ENCODE results near the gene HRG. TPM values are rescaled to one million over a fixed set of nuclear protein-coding genes. Genes with fewer than 3 reads are reported as not detected.
"Not testable (repeated sequence)": the region's sequence is repeated elsewhere in the genome, so short reads cannot be mapped to it uniquely, and the experiment has no call there.

HRG gene
- total RNA-seq, 1 experiment from 2014 or later, result not detected

DNA sequence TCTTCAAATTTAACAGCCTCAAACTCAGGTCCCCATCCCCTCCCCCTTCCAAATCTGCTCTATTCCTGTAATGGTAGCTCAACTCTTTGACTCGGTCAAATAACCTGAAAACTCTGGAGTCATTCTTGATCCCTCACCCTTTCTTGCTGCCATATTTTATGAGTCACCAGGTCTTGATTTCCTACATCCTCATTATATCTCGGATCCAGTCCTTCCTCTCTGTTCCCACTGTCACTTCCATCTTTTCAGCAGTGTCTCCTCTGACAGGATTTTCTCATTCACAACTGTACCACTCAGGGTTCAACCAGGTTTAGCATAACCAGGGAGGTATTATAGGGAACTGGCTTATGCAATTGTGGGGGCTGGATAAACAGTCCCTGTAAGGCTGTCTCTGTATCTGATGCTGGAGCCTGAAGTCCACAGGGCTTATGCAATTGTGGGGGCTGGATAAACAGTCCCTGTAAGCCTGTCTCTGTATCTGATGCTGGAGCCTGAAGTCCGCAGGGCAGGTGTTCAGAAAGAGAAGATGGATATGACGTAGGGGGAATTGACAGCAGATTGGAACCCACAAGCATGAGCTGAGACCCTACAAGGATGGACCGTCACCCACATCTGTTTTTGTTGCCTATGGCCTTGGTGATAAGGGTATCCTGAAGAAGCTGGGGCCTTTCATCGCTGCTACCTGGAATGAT lies 34.7 kb upstream of the HRG start:
- no peaks in the 10 kb centered on the region for H3K36me3 ChIP-seq
- peaks cover 20% of the 10 kb centered on the region for H3K27me3 ChIP-seq
- DNase-seq, result no peak
- no peak overlapping the region for H3K4me3 ChIP-seq
- no peaks in the 10 kb centered on the region for H3K9me3 ChIP-seq

DNA sequence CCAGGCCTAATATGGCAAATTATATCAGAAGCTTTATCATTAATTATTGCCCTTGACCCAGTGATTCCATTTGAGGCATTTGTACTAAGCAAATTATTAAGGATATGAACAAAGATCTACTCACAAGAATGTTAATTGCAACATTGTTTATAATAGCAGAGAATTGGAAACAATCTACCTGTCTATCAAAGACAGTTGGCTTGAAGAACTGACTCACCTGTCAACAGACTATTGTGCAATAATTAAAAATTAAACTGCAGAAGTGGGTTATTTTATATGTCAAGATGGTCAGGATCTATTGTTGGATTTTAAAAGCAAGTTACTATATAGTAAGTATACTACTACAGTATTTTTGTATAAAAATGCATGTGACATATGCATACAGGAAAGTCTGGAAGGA lies 32.3 kb upstream of the HRG start:
- Histone ChIP-seq H3K4me3 (no peak overlapping the region), H3K27me3 (peaks cover 12% of the 10 kb centered on the region), H3K36me3 (no peaks in the 10 kb centered on the region), H3K9me3 (no peaks in the 10 kb centered on the region)
- no peak for DNase-seq

DNA sequence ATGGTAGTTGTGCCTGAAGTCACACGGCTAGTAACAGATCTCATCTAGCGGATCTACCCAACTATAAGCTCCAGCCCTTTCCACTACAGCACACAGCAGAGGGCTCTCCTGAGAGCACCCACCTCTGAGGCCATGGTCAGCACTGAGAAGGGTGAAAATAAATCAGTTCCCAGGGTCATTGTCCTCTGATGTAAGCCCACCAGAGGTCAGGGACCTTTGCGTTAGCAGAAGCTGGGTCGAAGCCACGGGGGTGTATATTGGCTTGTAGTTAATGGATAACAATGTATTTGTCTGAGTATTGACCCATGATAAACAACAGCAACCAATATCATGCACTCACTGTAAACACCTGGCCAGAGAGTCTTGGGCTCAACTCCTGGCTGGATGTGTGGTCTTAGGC lies 31.6 kb upstream of the HRG start:
- not testable (repeated sequence) for H3K36me3 ChIP-seq, H3K9me3 ChIP-seq, DNase-seq, H3K4me3 ChIP-seq
- H3K27me3 ChIP-seq, result peaks cover 13% of the 10 kb centered on the region

DNA sequence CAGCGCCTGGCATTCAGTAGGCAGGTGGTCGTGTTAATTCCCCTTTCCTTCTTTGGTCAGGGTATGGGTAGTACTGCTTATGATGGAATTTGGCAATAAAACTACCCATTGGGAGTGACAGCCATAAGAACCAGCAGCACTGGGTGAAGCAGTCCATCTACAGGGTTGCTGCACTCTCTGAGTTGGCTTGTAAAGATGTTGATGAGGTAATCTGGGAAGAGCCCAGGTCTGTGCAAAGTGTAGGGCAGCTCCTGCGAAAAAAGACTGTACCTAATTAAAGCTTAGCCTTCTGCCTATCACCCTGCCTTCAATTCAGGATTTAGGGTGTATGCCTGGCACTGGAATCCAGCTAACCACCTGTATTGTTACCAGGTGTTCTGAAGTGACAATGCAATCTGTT lies 30.3 kb upstream of the HRG start:
- H3K27me3 ChIP-seq, result peaks cover 13% of the 10 kb centered on the region
- no peak overlapping the region for H3K4me3 ChIP-seq
- H3K9me3 ChIP-seq, result peaks cover under 1% of the 10 kb centered on the region
- H3K36me3 ChIP-seq, result no peaks in the 10 kb centered on the region
- no peak for DNase-seq

DNA sequence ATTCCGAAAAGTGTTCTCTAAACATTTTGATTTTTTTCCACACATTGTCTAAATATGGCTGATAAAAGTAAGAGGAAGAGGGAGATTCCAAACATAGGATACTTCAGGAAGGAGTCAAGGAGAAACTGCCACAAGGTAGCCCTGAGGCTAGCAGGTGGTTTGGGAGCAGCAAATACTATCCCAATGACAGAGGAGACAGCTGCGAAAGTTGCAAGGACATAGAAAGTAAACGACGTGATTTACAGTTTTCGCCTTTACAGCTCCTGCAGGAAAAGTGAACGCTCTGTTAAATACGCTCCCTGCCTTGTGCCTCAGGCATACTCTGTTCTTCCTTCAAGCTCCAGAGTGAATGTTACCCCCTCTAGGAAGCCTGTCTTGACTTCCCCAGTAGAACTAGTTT lies 29.3 kb upstream of the HRG start:
- Histone ChIP-seq H3K9me3 (peaks cover 6% of the 10 kb centered on the region), H3K4me3 (no peak overlapping the region), H3K27me3 (peaks cover 9% of the 10 kb centered on the region; the same call in 1 of the 2 replicates), H3K36me3 (no peaks in the 10 kb centered on the region)
- no peak for DNase-seq

DNA sequence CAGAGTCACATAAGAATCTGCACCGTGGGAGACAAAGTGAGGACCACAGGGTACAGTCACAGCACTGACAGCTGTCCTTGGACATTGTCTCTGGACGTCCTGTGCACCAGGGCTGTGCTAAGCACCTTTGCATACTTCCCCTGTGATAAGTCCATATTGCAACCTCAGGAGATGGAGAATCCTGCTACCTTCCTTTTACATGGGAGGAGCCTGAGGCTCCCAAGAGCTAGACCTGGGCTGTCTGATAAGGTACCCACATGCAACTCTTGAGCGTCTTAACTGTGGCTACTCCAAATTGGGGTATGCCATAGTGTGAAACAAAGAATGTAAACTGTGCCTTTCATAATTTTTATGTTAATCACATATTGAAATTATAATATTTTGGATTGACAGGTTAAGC lies 28.1 kb upstream of the HRG start:
- Histone ChIP-seq H3K9me3 (peaks cover 11% of the 10 kb centered on the region), H3K27me3 (peaks cover 18% of the 10 kb centered on the region; the same call in 1 of the 2 replicates), H3K4me3 (no peak overlapping the region), H3K36me3 (no peaks in the 10 kb centered on the region)
- no peak for DNase-seq

DNA sequence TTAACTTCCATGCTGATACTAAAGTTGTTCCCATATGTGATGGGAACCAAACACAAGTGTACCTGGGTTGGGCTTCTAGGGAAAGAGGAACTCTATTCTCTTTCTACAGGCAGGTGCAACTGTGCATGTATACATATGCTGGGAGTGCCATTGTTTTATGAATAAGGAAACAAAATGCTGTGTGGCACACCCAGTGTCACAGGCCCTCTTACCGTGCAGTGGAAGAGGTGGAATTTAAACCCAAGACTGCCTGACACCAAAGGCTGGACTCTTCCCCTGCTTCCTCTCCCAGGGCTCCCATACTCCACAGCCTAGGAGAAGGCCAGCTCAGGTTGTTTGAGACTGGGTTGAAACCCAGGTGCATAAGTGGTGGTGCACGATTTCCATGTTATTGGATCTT lies 27.6 kb upstream of the HRG start:
- no peaks in the 10 kb centered on the region for H3K36me3 ChIP-seq
- peaks cover 11% of the 10 kb centered on the region for H3K9me3 ChIP-seq
- H3K27me3 ChIP-seq, result peaks cover 18% of the 10 kb centered on the region; the same call in 1 of the 2 replicates
- H3K4me3 ChIP-seq, result no peak overlapping the region
- no peak for DNase-seq

DNA sequence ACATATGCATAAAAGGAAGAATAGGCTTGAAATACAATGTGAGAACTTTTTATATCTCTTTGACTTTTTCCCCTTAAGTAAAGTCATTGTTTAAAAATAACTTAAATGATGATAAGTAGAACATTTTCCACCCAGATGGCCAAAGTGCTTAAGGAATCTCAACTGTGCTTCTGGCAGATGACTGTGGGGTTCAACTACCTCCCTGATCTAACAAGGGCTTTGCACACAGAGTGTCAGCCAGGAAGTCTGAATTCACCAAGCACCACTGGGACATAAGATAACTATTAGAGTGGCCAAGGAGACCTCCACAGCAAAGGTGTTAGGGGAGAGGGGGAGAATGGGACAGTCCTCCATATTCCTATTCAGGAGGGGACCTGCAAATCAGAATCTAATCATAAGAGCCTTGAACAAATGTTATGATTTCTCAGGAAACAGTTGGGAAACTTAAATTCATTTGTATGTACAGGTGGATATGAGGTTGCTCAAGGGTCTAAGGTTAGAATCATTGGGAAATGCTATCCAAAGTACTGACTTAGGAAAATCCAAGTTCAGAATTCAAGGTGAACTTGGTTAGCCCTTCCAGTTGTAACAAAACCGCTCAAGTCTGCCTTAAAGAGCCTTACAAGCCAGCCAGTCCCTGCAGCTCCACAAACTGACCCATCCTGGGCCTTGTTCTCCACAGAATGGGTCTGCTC lies 25.9 kb upstream of the HRG start, which contains the start of gene FETUB:
TSS of gene FETUB (plus strand) at position 622 of the 695 bp plus-strand sequence. CDS start at position 684, 62 bp downstream.
- H3K36me3 ChIP-seq, result no peaks in the 10 kb centered on the region
- DNase-seq, result no peak
- H3K27me3 ChIP-seq, result peaks cover 16% of the 10 kb centered on the region
- H3K4me3 ChIP-seq, result no peak within 1 kb of the TSS
- H3K9me3 ChIP-seq, result peaks cover 11% of the 10 kb centered on the region

DNA sequence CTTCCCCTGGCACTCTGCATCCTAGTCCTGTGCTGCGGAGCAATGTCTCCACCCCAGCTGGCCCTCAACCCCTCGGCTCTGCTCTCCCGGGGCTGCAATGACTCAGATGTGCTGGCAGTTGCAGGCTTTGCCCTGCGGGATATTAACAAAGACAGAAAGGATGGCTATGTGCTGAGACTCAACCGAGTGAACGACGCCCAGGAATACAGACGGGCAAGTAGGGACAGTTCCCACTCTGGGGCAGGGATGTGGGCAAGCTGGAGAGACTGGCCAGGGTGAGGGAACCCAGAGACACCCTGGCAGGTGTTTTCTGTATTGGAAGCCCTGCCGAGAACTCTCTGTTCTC lies 25.4 kb upstream of the HRG start:
- peaks cover 17% of the 10 kb centered on the region for H3K27me3 ChIP-seq
- H3K36me3 ChIP-seq, result no peaks in the 10 kb centered on the region
- H3K4me3 ChIP-seq, result no peak overlapping the region
- DNase-seq, result peak; percentile 86
- H3K9me3 ChIP-seq, result peaks cover 11% of the 10 kb centered on the region

DNA sequence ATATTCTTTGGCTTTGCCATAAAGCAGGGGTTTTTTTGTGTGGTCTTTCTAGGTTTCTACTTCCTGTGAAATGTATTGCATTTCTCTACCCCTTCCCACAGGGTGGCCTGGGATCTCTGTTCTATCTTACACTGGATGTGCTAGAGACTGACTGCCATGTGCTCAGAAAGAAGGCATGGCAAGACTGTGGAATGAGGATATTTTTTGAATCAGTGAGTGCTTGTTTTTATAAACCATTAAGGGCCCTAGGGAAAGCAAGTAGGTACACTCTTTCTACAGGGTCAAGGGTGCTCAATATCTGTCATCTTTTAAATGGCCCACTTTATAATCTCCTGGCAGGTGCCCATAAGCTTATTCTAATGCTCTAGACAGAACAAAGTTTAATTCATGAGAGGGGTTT lies 24.9 kb upstream of the HRG start:
- Histone ChIP-seq H3K4me3 (no peak overlapping the region), H3K36me3 (no peaks in the 10 kb centered on the region), H3K9me3 (peaks cover 11% of the 10 kb centered on the region), H3K27me3 (peaks cover 17% of the 10 kb centered on the region)
- no peak for DNase-seq

DNA sequence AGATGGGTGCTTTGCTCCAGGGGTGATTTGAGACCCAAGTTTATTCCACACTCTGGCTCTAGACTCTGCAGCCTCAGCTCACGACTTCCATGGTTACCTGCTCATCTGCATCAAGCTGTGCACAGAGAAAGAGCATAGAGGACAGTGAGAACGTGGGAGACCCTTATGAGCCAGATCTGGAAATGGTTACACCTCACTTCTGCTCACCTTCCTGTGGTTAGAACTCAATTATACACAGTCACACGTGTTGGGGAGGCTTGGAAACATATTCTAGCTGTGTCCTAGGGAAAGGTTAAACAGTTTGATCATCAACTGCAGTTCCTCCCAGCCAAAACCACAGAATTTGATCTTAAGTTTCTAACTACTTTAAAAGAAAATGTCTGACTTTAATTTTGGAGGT lies 23.8 kb upstream of the HRG start:
- Histone ChIP-seq H3K9me3 (peaks cover 11% of the 10 kb centered on the region), H3K4me3 (no peak overlapping the region), H3K27me3 (peaks cover 17% of the 10 kb centered on the region), H3K36me3 (no peaks in the 10 kb centered on the region)
- DNase-seq, result no peak

DNA sequence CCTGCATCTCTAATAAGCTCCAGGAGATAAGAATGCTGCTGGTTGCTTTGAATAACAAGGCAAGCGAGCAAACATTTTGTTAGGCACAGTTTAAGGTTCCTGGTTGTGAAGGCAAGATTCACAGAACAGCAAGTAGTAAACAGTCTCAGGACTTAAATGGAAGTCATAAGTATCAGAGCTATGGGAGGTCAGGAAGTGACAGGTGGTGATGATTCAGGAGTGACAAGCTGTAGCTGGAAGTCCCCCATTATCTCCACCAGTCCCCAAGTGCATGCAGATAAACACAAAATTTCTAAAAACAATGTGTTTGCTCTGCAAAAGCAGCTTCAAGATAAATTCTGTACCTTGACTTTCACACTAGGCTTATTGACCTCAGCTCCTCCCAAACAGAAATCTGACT lies 22.3 kb upstream of the HRG start:
- Histone ChIP-seq H3K9me3 (peaks cover 11% of the 10 kb centered on the region), H3K36me3 (no peaks in the 10 kb centered on the region), H3K27me3 (peaks cover 24% of the 10 kb centered on the region), H3K4me3 (no peak overlapping the region)
- DNase-seq, result no peak

DNA sequence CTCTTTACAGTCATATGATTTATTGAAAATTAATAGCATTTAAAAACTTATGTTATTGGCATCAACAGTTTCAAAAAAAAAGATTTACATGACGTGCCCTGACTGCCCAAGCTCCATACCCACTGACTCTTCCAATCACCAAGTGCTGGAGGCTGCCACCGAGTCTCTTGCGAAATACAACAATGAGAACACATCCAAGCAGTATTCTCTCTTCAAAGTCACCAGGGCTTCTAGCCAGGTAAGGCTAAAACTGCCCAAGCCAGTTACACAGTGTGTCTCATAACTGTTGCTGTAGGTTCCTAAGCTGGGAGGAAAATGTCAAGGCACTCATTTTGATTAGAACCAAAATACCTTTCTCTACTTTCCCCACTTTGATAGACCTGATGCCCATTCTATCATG lies 21.1 kb upstream of the HRG start:
- H3K9me3 ChIP-seq, result peaks cover 11% of the 10 kb centered on the region

DNA sequence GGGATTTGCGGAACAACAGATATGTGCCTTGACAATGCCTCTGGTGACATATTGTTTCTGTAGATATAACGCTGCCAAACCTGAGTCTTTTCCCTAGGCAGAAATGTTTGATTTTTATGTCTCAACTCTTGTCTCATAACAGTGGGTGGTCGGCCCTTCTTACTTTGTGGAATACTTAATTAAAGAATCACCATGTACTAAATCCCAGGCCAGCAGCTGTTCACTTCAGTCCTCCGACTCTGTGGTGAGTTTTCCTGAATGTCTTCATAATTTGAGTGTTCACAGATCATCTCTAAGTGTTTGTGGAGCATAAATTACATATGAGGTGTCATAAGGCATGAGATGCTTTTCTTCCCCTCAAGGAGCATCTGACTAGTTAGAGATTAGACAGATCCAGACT lies 19.7 kb upstream of the HRG start:
- Histone ChIP-seq H3K4me3 (no peak overlapping the region), H3K36me3 (no peaks in the 10 kb centered on the region), H3K27me3 (peaks cover 25% of the 10 kb centered on the region), H3K9me3 (peaks cover 5% of the 10 kb centered on the region)
- DNase-seq, result no peak

More for the DNA sequence above, 21.1 kb upstream of the HRG start:
- Histone ChIP-seq H3K27me3 (peaks cover 23% of the 10 kb centered on the region), H3K36me3 (no peaks in the 10 kb centered on the region), H3K4me3 (no peak overlapping the region)
- DNase-seq, result no peak

DNA sequence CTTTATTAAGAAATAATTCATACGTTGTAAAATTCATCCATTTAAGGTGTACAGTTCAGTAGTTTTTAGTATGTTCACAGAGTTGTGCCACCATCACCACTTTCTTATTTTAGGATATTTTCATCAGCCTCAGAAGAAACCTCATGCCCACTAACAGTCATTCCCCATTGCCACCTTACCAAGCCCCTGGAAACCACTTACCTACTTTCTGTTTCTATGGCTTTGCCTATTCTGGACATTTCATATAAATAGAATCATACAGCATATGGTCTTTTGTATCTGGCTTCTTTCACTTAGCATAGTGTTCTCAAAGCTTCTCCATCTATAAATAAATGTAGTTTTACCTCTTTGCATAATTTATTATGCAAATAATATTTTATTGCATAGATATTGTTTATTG lies 19.0 kb upstream of the HRG start:
- peaks cover 4% of the 10 kb centered on the region for H3K9me3 ChIP-seq
- H3K27me3 ChIP-seq, result peaks cover 27% of the 10 kb centered on the region
- no peaks in the 10 kb centered on the region for H3K36me3 ChIP-seq
- DNase-seq, result no peak
- H3K4me3 ChIP-seq, result no peak overlapping the region

DNA sequence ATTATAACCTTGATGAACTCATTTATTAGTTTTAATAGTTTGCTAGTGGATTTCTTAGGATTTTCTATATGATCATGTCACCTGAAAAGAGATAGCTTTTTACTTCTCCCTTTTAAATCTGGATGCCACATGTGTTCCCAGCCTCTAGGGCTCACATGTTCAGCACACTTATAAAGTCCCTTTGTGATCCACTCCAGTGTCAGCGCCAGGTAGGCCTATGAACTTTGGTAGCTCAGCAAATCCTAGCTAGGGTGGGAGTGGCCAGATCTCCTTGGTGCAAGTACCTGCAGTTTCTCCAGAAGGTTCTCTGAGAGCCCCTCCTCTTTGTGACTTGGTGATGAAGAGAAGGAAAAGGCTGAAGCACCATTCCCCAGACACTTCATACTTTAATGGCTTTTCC lies 17.0 kb upstream of the HRG start:
- Histone ChIP-seq H3K9me3 (no peaks in the 10 kb centered on the region), H3K27me3 (peaks cover 20% of the 10 kb centered on the region)
- no peak for DNase-seq

DNA sequence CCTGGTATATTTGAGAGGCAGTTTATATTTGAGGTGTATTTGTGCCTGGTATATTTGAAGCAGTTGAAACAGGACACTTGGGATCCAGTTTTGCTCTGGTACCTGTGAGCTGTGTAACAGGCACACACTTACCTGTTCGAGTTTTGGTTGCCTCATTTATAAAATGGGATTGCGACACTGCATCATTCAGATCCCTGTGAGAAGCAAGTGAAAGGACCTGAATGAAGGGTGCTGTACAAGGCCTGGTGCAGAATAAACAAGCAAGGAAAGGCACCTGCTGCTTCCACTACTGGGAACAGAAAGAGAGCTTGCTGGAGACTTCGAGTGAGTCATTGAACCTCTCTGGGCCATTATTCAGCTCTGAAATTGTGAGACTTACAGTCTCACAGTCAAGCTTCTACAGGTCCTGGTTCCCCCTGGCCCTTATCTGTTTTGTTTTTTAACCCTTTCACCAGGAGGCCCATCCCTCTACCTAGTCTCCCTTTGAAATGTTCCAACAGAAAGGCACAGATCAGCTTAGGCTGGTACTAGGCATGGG lies 14.1 kb upstream of the HRG start:
- Histone ChIP-seq H3K27me3 (peaks cover 13% of the 10 kb centered on the region), H3K9me3 (no peaks in the 10 kb centered on the region), H3K36me3 (no peaks in the 10 kb centered on the region), H3K4me3 (no peak overlapping the region)
- no peak for DNase-seq

More for the DNA sequence above, 17.0 kb upstream of the HRG start:
- Histone ChIP-seq H3K4me3 (no peak overlapping the region), H3K36me3 (no peaks in the 10 kb centered on the region)
